Suppressor macrophage treated with lipopolysaccharide for 1 hour (primary cell): ENCODE results near the gene CIAO3.
A peak's percentile ranks its signal among the peaks of the same experiment; 100 is the strongest.
"Not testable (repeated sequence)": the region's sequence is repeated elsewhere in the genome, so short reads cannot be mapped to it uniquely, and the experiment has no call there.

Experiments used
- DNase-seq, 3 donors: peaks; one replicate each; pipeline ENCODE4 v3.0.0-alpha.2; 2020 to 2022

Gene CIAO3

GRCh38 chr16:708019-708418 is 32.8 kb downstream of the CIAO3 start:
- peak in 1 of 3 donors; percentile 14 for DNase-seq

- DNase-seq = peak in 1 of 3 donors; percentile 16
These were observed 33.7 kb downstream of the CIAO3 start for GRCh38 chr16:707062-707538.

GRCh38 chr16:706189-707061 is 34.4 kb downstream of the CIAO3 start:
- no peak for DNase-seq

GRCh38 chr16:705431-706188 is 35.2 kb downstream of the CIAO3 start, which contains the start of gene FBXL16:
Gene FBXL16, minus strand, starts transcription at chr16:705801. Its CDS starts 8,396 bp downstream, at chr16:697405.
- DNase-seq = peak in 2 of 3 donors; percentile 15 to 21

GRCh38 chr16:704552-705380 is 36.0 kb downstream of the CIAO3 start:
- DNase-seq = no peak

- DNase-seq = no peak
These were observed 36.8 kb downstream of the CIAO3 start for GRCh38 chr16:704047-704446.

GRCh38 chr16:703406-703805 is 37.4 kb downstream of the CIAO3 start:
- no peak for DNase-seq

GRCh38 chr16:702341-702740 is 38.5 kb downstream of the CIAO3 start:
- DNase-seq = no peak

GRCh38 chr16:700684-701584 is 39.9 kb downstream of the CIAO3 start:
- DNase-seq = peak; percentile 25 to 65 (median 40)

- no peak for DNase-seq
These were observed 41.7 kb downstream of the CIAO3 start for GRCh38 chr16:698911-699671.

- peak in 1 of 3 donors; percentile 23 for DNase-seq
These were observed 45.3 kb downstream of the CIAO3 start for GRCh38 chr16:695355-696089.

- no peak for DNase-seq
These were observed 45.9 kb downstream of the CIAO3 start for GRCh38 chr16:694863-695354.

GRCh38 chr16:694187-694862 is 46.5 kb downstream of the CIAO3 start:
- no peak for DNase-seq

GRCh38 chr16:693766-694165 is 47.0 kb downstream of the CIAO3 start:
- DNase-seq = no peak

GRCh38 chr16:693364-693763 is 47.4 kb downstream of the CIAO3 start:
- no peak for DNase-seq

GRCh38 chr16:692356-693108 is 48.3 kb downstream of the CIAO3 start:
- no peak for DNase-seq

GRCh38 chr16:691242-691641 is 49.6 kb downstream of the CIAO3 start:
- DNase-seq = not testable (repeated sequence)

GRCh38 chr16:689175-689897 is 51.5 kb downstream of the CIAO3 start:
- no peak for DNase-seq
